ENCODE results near the gene TMED8. TPM values are rescaled to one million over a fixed set of nuclear protein-coding genes. Genes with fewer than 3 reads are reported as not detected.

TMED8 gene
- total RNA-seq, 1 donor from 2014 or later, result 10.9 TPM

DNA sequence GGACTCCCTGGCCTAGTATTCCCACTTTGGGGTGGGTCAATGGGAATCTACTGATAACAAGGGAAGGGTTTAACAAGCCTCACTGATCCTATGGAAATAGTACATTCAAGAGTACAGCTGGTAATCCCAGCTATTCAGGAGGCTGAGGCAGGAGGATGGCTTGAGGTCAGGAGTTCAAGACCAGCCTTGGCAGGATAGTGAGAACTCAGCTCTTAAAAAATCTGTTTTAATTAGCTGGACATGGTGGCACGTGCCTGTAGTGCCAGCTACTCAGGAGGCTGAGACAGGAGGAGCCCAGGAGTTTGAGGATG lies 60.7 kb downstream of the TMED8 start:
- DNase-seq (ENCODE audit: low read depth), result no peak
- no peak overlapping the region for H3K4me3 ChIP-seq (ENCODE audit: low read depth, low read length)
- H3K36me3 ChIP-seq (ENCODE audit: control insufficient read depth, insufficient read depth, low read length), result no peaks in the 10 kb centered on the region
- H3K27me3 ChIP-seq (ENCODE audit: control insufficient read depth, insufficient read depth, low read length), result no peaks in the 10 kb centered on the region
- TF ChIP-seq, protein P1, sequence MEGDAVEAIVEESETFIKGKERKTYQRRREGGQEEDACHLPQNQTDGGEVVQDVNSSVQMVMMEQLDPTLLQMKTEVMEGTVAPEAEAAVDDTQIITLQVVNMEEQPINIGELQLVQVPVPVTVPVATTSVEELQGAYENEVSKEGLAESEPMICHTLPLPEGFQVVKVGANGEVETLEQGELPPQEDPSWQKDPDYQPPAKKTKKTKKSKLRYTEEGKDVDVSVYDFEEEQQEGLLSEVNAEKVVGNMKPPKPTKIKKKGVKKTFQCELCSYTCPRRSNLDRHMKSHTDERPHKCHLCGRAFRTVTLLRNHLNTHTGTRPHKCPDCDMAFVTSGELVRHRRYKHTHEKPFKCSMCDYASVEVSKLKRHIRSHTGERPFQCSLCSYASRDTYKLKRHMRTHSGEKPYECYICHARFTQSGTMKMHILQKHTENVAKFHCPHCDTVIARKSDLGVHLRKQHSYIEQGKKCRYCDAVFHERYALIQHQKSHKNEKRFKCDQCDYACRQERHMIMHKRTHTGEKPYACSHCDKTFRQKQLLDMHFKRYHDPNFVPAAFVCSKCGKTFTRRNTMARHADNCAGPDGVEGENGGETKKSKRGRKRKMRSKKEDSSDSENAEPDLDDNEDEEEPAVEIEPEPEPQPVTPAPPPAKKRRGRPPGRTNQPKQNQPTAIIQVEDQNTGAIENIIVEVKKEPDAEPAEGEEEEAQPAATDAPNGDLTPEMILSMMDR (IDR thresholded peaks at IDR 0.05; ENCODE audit: insufficient read depth, low read length, poor library complexity, severe bottlenecking), result no peak

DNA sequence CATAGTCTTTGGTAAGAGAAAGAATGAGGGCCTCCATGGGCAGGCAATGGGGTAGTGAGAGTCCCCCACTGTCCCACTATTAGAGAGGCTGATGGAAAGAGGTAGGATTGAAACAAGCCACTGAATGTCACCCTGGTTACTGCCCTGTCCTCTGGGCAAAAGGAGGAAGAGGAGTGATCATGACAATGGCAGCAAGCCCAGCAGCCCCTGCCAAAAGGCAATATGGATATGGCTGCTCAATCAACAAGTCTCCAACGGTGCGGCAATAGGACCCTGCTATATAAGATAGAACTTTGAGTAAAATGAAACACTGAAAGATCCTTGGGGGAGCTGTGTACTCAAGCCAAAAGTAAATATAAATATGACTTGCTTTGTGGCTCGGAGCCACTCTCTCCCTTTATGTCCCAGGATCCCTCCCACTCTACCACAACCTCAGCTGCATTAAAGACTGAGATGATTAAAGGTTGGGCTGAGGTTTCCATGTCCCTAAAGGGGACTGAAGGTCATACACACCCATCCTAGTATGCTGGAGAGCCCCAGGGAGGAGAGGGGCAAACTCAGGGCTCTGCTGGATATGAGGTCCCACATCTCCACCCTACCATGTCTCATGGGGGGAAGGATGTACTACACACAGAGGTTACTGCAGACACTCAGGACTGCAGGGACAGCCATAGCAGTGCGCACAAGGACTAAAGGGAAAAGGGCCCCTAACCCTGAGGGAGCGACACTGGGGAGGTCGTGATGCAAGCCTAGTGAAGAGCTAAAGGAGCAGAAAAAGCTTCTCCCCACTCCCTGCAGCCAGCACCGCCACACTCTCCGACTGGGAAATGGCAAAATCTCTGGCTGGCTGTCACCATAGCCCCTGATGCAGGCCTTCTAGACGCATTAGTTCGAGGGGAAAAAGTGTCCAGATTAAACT lies 62.1 kb downstream of the TMED8 start:
- TF ChIP-seq, protein P1 (IDR thresholded peaks at IDR 0.05; ENCODE audit: insufficient read depth, low read length, poor library complexity, severe bottlenecking), result no peak
- no peak for DNase-seq (ENCODE audit: low read depth)
- Histone ChIP-seq H3K36me3 (ENCODE audit: control insufficient read depth, insufficient read depth, low read length) (no peaks in the 10 kb centered on the region), H3K27me3 (ENCODE audit: control insufficient read depth, insufficient read depth, low read length) (no peaks in the 10 kb centered on the region), H3K4me3 (ENCODE audit: low read depth, low read length) (no peak overlapping the region)

DNA sequence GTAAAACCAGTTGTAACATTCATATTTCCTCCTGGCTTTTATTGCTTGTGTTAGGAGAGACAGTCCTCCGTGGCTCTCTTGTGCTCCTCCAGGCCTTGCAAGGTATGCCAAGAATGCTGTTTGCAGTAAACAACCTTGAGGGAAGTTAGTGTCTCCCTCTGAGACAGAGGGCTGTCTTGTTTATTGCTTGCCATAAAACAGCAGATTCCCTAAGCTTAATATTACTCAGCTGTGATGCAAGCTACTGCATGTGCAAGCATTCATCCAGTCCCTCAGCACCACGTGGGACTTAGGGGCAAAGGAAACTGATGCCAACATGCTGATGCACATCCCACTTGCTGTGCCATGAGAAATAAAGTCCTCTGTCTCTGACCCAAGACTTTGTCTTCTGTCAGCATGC lies 62.9 kb downstream of the TMED8 start:
- TF ChIP-seq, protein P1 (IDR thresholded peaks at IDR 0.05; ENCODE audit: insufficient read depth, low read length, poor library complexity, severe bottlenecking), result no peak
- peak; percentile 59 for DNase-seq (ENCODE audit: low read depth)
- H3K4me3 ChIP-seq (ENCODE audit: low read depth, low read length), result no peak overlapping the region
- H3K36me3 ChIP-seq (ENCODE audit: control insufficient read depth, insufficient read depth, low read length), result no peaks in the 10 kb centered on the region
- no peaks in the 10 kb centered on the region for H3K27me3 ChIP-seq (ENCODE audit: control insufficient read depth, insufficient read depth, low read length)

DNA sequence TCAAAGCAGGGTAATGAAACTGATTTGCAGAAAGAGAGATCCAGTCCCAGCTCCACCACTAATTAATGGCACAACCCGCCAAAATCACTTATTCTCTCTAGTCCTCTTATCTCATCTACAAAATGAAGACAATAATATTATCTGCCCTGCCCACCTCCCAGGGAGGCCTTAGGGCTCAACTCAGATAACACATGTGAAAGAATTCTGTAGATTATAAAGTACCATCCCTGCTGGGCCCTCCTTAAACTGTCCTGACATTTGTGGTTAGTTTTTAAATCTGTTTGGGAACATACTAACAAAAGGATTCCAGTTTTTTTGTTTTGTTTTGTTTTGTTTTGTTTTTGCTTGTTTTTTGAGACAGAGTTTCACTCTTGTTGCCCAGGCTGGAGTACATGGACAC lies 63.5 kb downstream of the TMED8 start:
- Histone ChIP-seq H3K27me3 (ENCODE audit: control insufficient read depth, insufficient read depth, low read length) (no peaks in the 10 kb centered on the region), H3K4me3 (ENCODE audit: low read depth, low read length) (no peak overlapping the region), H3K36me3 (ENCODE audit: control insufficient read depth, insufficient read depth, low read length) (no peaks in the 10 kb centered on the region)
- DNase-seq (ENCODE audit: low read depth), result no peak
- TF ChIP-seq, protein P1 (IDR thresholded peaks at IDR 0.05; ENCODE audit: insufficient read depth, low read length, poor library complexity, severe bottlenecking), result no peak

DNA sequence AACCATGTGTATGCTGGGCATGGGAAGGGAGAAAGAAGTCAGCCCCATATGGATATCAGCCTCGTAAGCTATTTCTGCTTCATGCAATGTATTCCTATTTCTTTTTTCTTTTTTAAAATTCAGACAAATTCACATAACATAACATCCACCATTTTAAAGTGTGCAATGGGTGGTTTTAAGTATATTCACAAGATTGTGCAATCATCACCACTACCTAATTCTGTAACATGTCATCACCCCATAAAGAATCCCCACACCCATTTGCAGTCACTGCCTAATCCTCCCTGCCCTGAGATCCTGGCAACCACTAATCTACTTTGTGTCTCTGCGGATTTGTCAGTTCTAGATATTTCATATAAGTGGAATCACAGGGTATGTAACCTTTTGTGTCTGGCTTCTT lies 65.7 kb downstream of the TMED8 start:
- no peak for DNase-seq (ENCODE audit: low read depth)
- Histone ChIP-seq H3K4me3 (ENCODE audit: low read depth, low read length) (no peak overlapping the region), H3K36me3 (ENCODE audit: control insufficient read depth, insufficient read depth, low read length) (no peaks in the 10 kb centered on the region), H3K27me3 (ENCODE audit: control insufficient read depth, insufficient read depth, low read length) (no peaks in the 10 kb centered on the region)
- TF ChIP-seq, protein P1 (IDR thresholded peaks at IDR 0.05; ENCODE audit: insufficient read depth, low read length, poor library complexity, severe bottlenecking), result no peak

DNA sequence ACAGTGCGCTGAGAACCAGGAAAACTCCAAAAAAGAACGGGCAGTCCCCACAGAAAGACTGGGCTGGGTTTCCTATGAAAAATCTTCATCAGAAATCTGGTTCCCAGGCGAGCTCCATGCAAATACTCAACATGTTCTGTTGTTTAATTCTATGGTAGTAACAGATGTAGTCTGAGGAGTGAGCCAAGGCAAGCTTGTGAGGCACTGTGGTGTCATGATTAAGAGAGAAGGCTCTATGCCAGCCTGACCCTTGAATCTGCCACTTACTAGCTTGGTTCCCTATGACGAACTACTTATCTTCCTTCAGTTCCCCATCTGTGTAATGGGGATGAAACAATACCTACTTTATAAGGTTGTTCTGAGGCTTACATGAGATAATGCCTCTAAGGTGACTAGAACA lies 66.9 kb downstream of the TMED8 start:
- TF ChIP-seq, protein P1 (IDR thresholded peaks at IDR 0.05; ENCODE audit: insufficient read depth, low read length, poor library complexity, severe bottlenecking), result no peak
- no peak for DNase-seq (ENCODE audit: low read depth)
- Histone ChIP-seq H3K4me3 (ENCODE audit: low read depth, low read length) (no peak overlapping the region), H3K36me3 (ENCODE audit: control insufficient read depth, insufficient read depth, low read length) (no peaks in the 10 kb centered on the region), H3K27me3 (ENCODE audit: control insufficient read depth, insufficient read depth, low read length) (no peaks in the 10 kb centered on the region)
